Right lung (tissue), 5 donors: Measurements from ENCODE around the gene CSN2. TPM values are rescaled to one million over a fixed set of nuclear protein-coding genes. Genes with fewer than 3 reads are reported as not detected.

Experiments
- polyA plus RNA-seq, 5 donors: library from polyadenylated mRNA; unstranded; fragments of 120-200 nt; gene quantifications; one replicate each; pipeline versions ENCODE4 v1.2.1 to v1.2.3, GENCODE V29; 2013; ENCODE audit warnings: inconsistent platforms in 1 of 5, low replicate concordance in 1 of 5; ENCODE audit not compliant: insufficient read length in 5 of 5, insufficient read depth in 1 of 5

Gene CSN2
- polyA plus RNA-seq, 5 donors: not detected

Other genes starting within 250 kb of the CSN2 start
- gene SULT1B1, start 205.1 kb downstream of the CSN2 start, polyA plus RNA-seq: 1 to 10 TPM; 1.5 to 3.3 (median 2.6) TPM
- 100 to 1,000 TPM; 131 to 423 (median 212) TPM for gene SULT1E1, start 105.6 kb downstream of the CSN2 start, polyA plus RNA-seq
- gene CSN1S1, start 34.7 kb downstream of the CSN2 start, polyA plus RNA-seq: not detected
- gene STATH, start 30.2 kb upstream of the CSN2 start, polyA plus RNA-seq: under 1 TPM in 1 of 5 donors, not detected in 4; 0.26 TPM
- not detected for gene HTN3, start 62.7 kb upstream of the CSN2 start, polyA plus RNA-seq
- under 1 TPM in 2 of 5 donors, not detected in 3; 0.03 to 0.05 TPM for gene HTN1, start 84.7 kb upstream of the CSN2 start, polyA plus RNA-seq
- gene PRR27, start 188.5 kb upstream of the CSN2 start, polyA plus RNA-seq: under 1 TPM; 0.05 to 0.21 (median 0.09) TPM
- gene ODAM, start 230.0 kb upstream of the CSN2 start, polyA plus RNA-seq: 10 to 100 TPM in 4 of 5 donors, 1 to 10 TPM in 1; 9.5 to 21.9 (median 16.0) TPM